ENCODE data around the gene RTTN.

RTTN gene

GRCh38 chr18:70028734-70029133 lies 176.8 kb downstream of the RTTN start:
- no peaks in the 10 kb centered on the region for H3K27me3 ChIP-seq (ENCODE audit: control insufficient read depth in 1 of 2, insufficient read depth in 2 of 2, low read length in 2 of 2)
- peaks cover 2 to 15% of the 10 kb centered on the region in 2 donors for H3K36me3 ChIP-seq (ENCODE audit: control insufficient read depth in 2 of 2, insufficient read depth in 2 of 2, low read length in 2 of 2)
- no peak overlapping the region for H3K9ac ChIP-seq (ENCODE audit: low read length in 2 of 2)
- H3K9me3 ChIP-seq (ENCODE audit: control insufficient read depth in 2 of 2, low read length in 2 of 2), result no peaks in the 10 kb centered on the region
- H3K4me3 ChIP-seq (ENCODE audit: low read length in 2 of 2), result no peak overlapping the region
- no peak overlapping the region for H3K27ac ChIP-seq (ENCODE audit: low read length)
- H3K4me1 ChIP-seq (ENCODE audit: control insufficient read depth, insufficient read depth, low read length), result no peaks in the 10 kb centered on the region

- no peaks in the 10 kb centered on the region for H3K4me1 ChIP-seq (ENCODE audit: control insufficient read depth, insufficient read depth, low read length)
- no peaks in the 10 kb centered on the region for H3K27me3 ChIP-seq (ENCODE audit: control insufficient read depth in 1 of 2, insufficient read depth in 2 of 2, low read length in 2 of 2)
- H3K9me3 ChIP-seq (ENCODE audit: control insufficient read depth in 2 of 2, low read length in 2 of 2), result no peaks in the 10 kb centered on the region
- no peak overlapping the region for H3K27ac ChIP-seq (ENCODE audit: low read length)
- H3K4me3 ChIP-seq (ENCODE audit: low read length in 2 of 2), result no peak overlapping the region
- H3K36me3 ChIP-seq (ENCODE audit: control insufficient read depth in 2 of 2, insufficient read depth in 2 of 2, low read length in 2 of 2), result peaks cover 2 to 15% of the 10 kb centered on the region in 2 donors
- H3K9ac ChIP-seq (ENCODE audit: low read length in 2 of 2), result no peak overlapping the region
Observed at GRCh38 chr18:70028084-70028483, 177.4 kb downstream of the RTTN start.

- no peaks in the 10 kb centered on the region for H3K27me3 ChIP-seq (ENCODE audit: control insufficient read depth in 1 of 2, insufficient read depth in 2 of 2, low read length in 2 of 2)
- H3K4me3 ChIP-seq (ENCODE audit: low read length in 2 of 2), result no peak overlapping the region
- no peaks in the 10 kb centered on the region for H3K4me1 ChIP-seq (ENCODE audit: control insufficient read depth, insufficient read depth, low read length)
- H3K36me3 ChIP-seq (ENCODE audit: control insufficient read depth in 2 of 2, insufficient read depth in 2 of 2, low read length in 2 of 2), result peaks cover 8 to 25% of the 10 kb centered on the region in 2 donors
- no peaks in the 10 kb centered on the region for H3K9me3 ChIP-seq (ENCODE audit: control insufficient read depth in 2 of 2, low read length in 2 of 2)
- H3K9ac ChIP-seq (ENCODE audit: low read length in 2 of 2), result no peak overlapping the region
- H3K27ac ChIP-seq (ENCODE audit: low read length), result no peak overlapping the region
Observed at GRCh38 chr18:70025580-70025979, 179.9 kb downstream of the RTTN start.

- Histone ChIP-seq H3K9ac (ENCODE audit: low read length in 2 of 2) (no peak overlapping the region), H3K36me3 (ENCODE audit: control insufficient read depth in 2 of 2, insufficient read depth in 2 of 2, low read length in 2 of 2) (peaks cover 8 to 28% of the 10 kb centered on the region in 2 donors), H3K27ac (ENCODE audit: low read length) (no peak overlapping the region), H3K27me3 (ENCODE audit: control insufficient read depth in 1 of 2, insufficient read depth in 2 of 2, low read length in 2 of 2) (no peaks in the 10 kb centered on the region), H3K4me3 (ENCODE audit: low read length in 2 of 2) (no peak overlapping the region), H3K4me1 (ENCODE audit: control insufficient read depth, insufficient read depth, low read length) (no peaks in the 10 kb centered on the region), H3K9me3 (ENCODE audit: control insufficient read depth in 2 of 2, low read length in 2 of 2) (no peaks in the 10 kb centered on the region)
Observed at GRCh38 chr18:70024829-70025228, 180.7 kb downstream of the RTTN start.

- Histone ChIP-seq H3K36me3 (ENCODE audit: control insufficient read depth in 2 of 2, insufficient read depth in 2 of 2, low read length in 2 of 2) (peaks cover 8 to 28% of the 10 kb centered on the region in 2 donors), H3K4me1 (ENCODE audit: control insufficient read depth, insufficient read depth, low read length) (no peaks in the 10 kb centered on the region), H3K27ac (ENCODE audit: low read length) (no peak overlapping the region), H3K9me3 (ENCODE audit: control insufficient read depth in 2 of 2, low read length in 2 of 2) (no peaks in the 10 kb centered on the region), H3K27me3 (ENCODE audit: control insufficient read depth in 1 of 2, insufficient read depth in 2 of 2, low read length in 2 of 2) (no peaks in the 10 kb centered on the region), H3K4me3 (ENCODE audit: low read length in 2 of 2) (no peak overlapping the region), H3K9ac (ENCODE audit: low read length in 2 of 2) (no peak overlapping the region)
Observed at GRCh38 chr18:70024093-70024492, 181.4 kb downstream of the RTTN start.

- Histone ChIP-seq H3K4me1 (ENCODE audit: control insufficient read depth, insufficient read depth, low read length) (no peaks in the 10 kb centered on the region), H3K27ac (ENCODE audit: low read length) (no peak overlapping the region), H3K27me3 (ENCODE audit: control insufficient read depth in 1 of 2, insufficient read depth in 2 of 2, low read length in 2 of 2) (no peaks in the 10 kb centered on the region), H3K9ac (ENCODE audit: low read length in 2 of 2) (no peak overlapping the region), H3K36me3 (ENCODE audit: control insufficient read depth in 2 of 2, insufficient read depth in 2 of 2, low read length in 2 of 2) (peaks cover 8 to 22% of the 10 kb centered on the region in 2 donors), H3K9me3 (ENCODE audit: control insufficient read depth in 2 of 2, low read length in 2 of 2) (no peaks in the 10 kb centered on the region), H3K4me3 (ENCODE audit: low read length in 2 of 2) (no peak overlapping the region)
Observed at GRCh38 chr18:70022636-70023035, 182.9 kb downstream of the RTTN start.

GRCh38 chr18:70021498-70021897 lies 184.0 kb downstream of the RTTN start:
- Histone ChIP-seq H3K9ac (ENCODE audit: low read length in 2 of 2) (no peak overlapping the region), H3K36me3 (ENCODE audit: control insufficient read depth in 2 of 2, insufficient read depth in 2 of 2, low read length in 2 of 2) (peaks cover 12 to 31% of the 10 kb centered on the region in 2 donors), H3K27me3 (ENCODE audit: control insufficient read depth in 1 of 2, insufficient read depth in 2 of 2, low read length in 2 of 2) (no peaks in the 10 kb centered on the region), H3K4me1 (ENCODE audit: control insufficient read depth, insufficient read depth, low read length) (no peaks in the 10 kb centered on the region), H3K9me3 (ENCODE audit: control insufficient read depth in 2 of 2, low read length in 2 of 2) (no peaks in the 10 kb centered on the region), H3K4me3 (ENCODE audit: low read length in 2 of 2) (no peak overlapping the region), H3K27ac (ENCODE audit: low read length) (no peak overlapping the region)

- no peak overlapping the region for H3K27ac ChIP-seq (ENCODE audit: low read length)
- no peaks in the 10 kb centered on the region for H3K27me3 ChIP-seq (ENCODE audit: control insufficient read depth in 1 of 2, insufficient read depth in 2 of 2, low read length in 2 of 2)
- no peak overlapping the region for H3K4me3 ChIP-seq (ENCODE audit: low read length in 2 of 2)
- H3K9ac ChIP-seq (ENCODE audit: low read length in 2 of 2), result no peak overlapping the region
- no peaks in the 10 kb centered on the region for H3K9me3 ChIP-seq (ENCODE audit: control insufficient read depth in 2 of 2, low read length in 2 of 2)
- H3K4me1 ChIP-seq (ENCODE audit: control insufficient read depth, insufficient read depth, low read length), result no peaks in the 10 kb centered on the region
- H3K36me3 ChIP-seq (ENCODE audit: control insufficient read depth in 2 of 2, insufficient read depth in 2 of 2, low read length in 2 of 2), result peaks cover 15 to 32% of the 10 kb centered on the region in 2 donors
Observed at GRCh38 chr18:70021043-70021442, 184.4 kb downstream of the RTTN start.

GRCh38 chr18:70019991-70020390 lies 185.5 kb downstream of the RTTN start:
- H3K27ac ChIP-seq (ENCODE audit: low read length), result no peak overlapping the region
- no peak overlapping the region for H3K9ac ChIP-seq (ENCODE audit: low read length in 2 of 2)
- H3K4me1 ChIP-seq (ENCODE audit: control insufficient read depth, insufficient read depth, low read length), result no peaks in the 10 kb centered on the region
- H3K36me3 ChIP-seq (ENCODE audit: control insufficient read depth in 2 of 2, insufficient read depth in 2 of 2, low read length in 2 of 2), result peaks cover 19 to 29% of the 10 kb centered on the region in 2 donors
- H3K9me3 ChIP-seq (ENCODE audit: control insufficient read depth in 2 of 2, low read length in 2 of 2), result no peaks in the 10 kb centered on the region
- H3K27me3 ChIP-seq (ENCODE audit: control insufficient read depth in 1 of 2, insufficient read depth in 2 of 2, low read length in 2 of 2), result no peaks in the 10 kb centered on the region
- no peak overlapping the region for H3K4me3 ChIP-seq (ENCODE audit: low read length in 2 of 2)

GRCh38 chr18:70019136-70019535 lies 186.4 kb downstream of the RTTN start:
- H3K27ac ChIP-seq (ENCODE audit: low read length), result no peak overlapping the region
- no peaks in the 10 kb centered on the region for H3K4me1 ChIP-seq (ENCODE audit: control insufficient read depth, insufficient read depth, low read length)
- no peaks in the 10 kb centered on the region for H3K27me3 ChIP-seq (ENCODE audit: control insufficient read depth in 1 of 2, insufficient read depth in 2 of 2, low read length in 2 of 2)
- H3K9me3 ChIP-seq (ENCODE audit: control insufficient read depth in 2 of 2, low read length in 2 of 2), result no peaks in the 10 kb centered on the region
- no peak overlapping the region for H3K4me3 ChIP-seq (ENCODE audit: low read length in 2 of 2)
- H3K9ac ChIP-seq (ENCODE audit: low read length in 2 of 2), result no peak overlapping the region
- H3K36me3 ChIP-seq (ENCODE audit: control insufficient read depth in 2 of 2, insufficient read depth in 2 of 2, low read length in 2 of 2), result peaks cover 19 to 29% of the 10 kb centered on the region in 2 donors

GRCh38 chr18:70015127-70015526 lies 190.4 kb downstream of the RTTN start:
- Histone ChIP-seq H3K36me3 (ENCODE audit: control insufficient read depth in 2 of 2, insufficient read depth in 2 of 2, low read length in 2 of 2) (peaks cover 12 to 16% of the 10 kb centered on the region in 2 donors), H3K9ac (ENCODE audit: low read length in 2 of 2) (no peak overlapping the region), H3K9me3 (ENCODE audit: control insufficient read depth in 2 of 2, low read length in 2 of 2) (no peaks in the 10 kb centered on the region), H3K27ac (ENCODE audit: low read length) (no peak overlapping the region), H3K4me1 (ENCODE audit: control insufficient read depth, insufficient read depth, low read length) (no peaks in the 10 kb centered on the region), H3K4me3 (ENCODE audit: low read length in 2 of 2) (no peak overlapping the region), H3K27me3 (ENCODE audit: control insufficient read depth in 1 of 2, insufficient read depth in 2 of 2, low read length in 2 of 2) (no peaks in the 10 kb centered on the region)
